HepG2 (cell line): Measurements from ENCODE around the gene CUL5. TPM values are rescaled to one million over a fixed set of nuclear protein-coding genes. Genes with fewer than 3 reads are reported as not detected.

ENCODE experiments used
- FOXJ3 ChIP-seq: sonication (generic); formaldehyde crosslinking; IDR thresholded peaks from 2 replicates; pipeline ENCODE4 v1.4.0; 2020; ENCODE audit warnings: missing genetic modification reagents, mild to moderate bottlenecking, borderline replicate concordance
- GABPA ChIP-seq, 2 experiments: IDR thresholded peaks; 2 replicates each; pipeline ENCODE4 v1.6.1; 2011 to 2016; ENCODE audit warnings: low read depth in 2 of 2, low read length in 1 of 2, missing biosample characterization in 1 of 2, missing genetic modification characterization in 1 of 2
- KAT2B ChIP-seq: fragments of 150-350 bp; IDR thresholded peaks from 2 replicates; pipeline ENCODE4 v1.6.1; 2014; ENCODE audit warnings: low read depth, low read length, borderline replicate concordance
- TEAD3 ChIP-seq: optimal IDR thresholded peaks from 2 replicates; pipeline ENCODE3; 2016; ENCODE audit warnings: borderline replicate concordance
- YY1 ChIP-seq: IDR thresholded peaks from 2 replicates; pipeline ENCODE4 v1.6.1; 2011; ENCODE audit warnings: low read length, low read depth, moderate library complexity, mild to moderate bottlenecking; ENCODE audit not compliant: insufficient read depth, insufficient replicate concordance
- ZSCAN21 ChIP-seq: sonication (generic); formaldehyde crosslinking; IDR thresholded peaks from 2 replicates; pipeline ENCODE4 v1.8.0; 2022; ENCODE audit warnings: mild to moderate bottlenecking, missing genetic modification reagents, moderate library complexity, borderline replicate concordance
- polyA plus RNA-seq, 8 experiments: library from polyadenylated mRNA; depleted of rRNA in 3 of 8; stranded (reverse) in 7 of 8; unstranded in 1 of 8; fragments of >200 nt; fragmentation: Illumina TruSeq in 4 of 8; extraction: Trizol in 4 of 8; gene quantifications; 2 replicates each; pipeline versions ENCODE4 v1.2.1 to v1.2.3, GENCODE V29; 2011 to 2016; ENCODE audit warnings: low read depth in 4 of 8, missing spikeins in 1 of 8, mixed read lengths in 1 of 8; ENCODE audit not compliant: insufficient read depth in 1 of 8
- total RNA-seq, 5 experiments: library from RNA; depleted of rRNA; stranded (reverse); fragments of >200 nt; fragmentation: Illumina TruSeq; extraction: Trizol; gene quantifications; 2 replicates each; pipeline ENCODE4 v1.2.3, GENCODE V29; 2016; ENCODE audit warnings: low read depth in 1 of 5
- TF ChIP-seq, protein P1 (sequence below), 2 experiments: sonication (generic) in 1 of 2; formaldehyde crosslinking in 1 of 2; IDR thresholded peaks; 2 replicates each; pipeline versions ENCODE4 v1.6.1 to v1.9.0; 2014 to 2022; ENCODE audit warnings: antibody characterized with exemption in 1 of 2, borderline replicate concordance in 1 of 2, inconsistent platforms in 1 of 2, low read depth in 1 of 2, missing genetic modification reagents in 1 of 2
- TF ChIP-seq, protein P2 (sequence below): sonication (generic); formaldehyde crosslinking; IDR thresholded peaks from 2 replicates; pipeline ENCODE4 v1.8.0; 2022; ENCODE audit warnings: low read depth, missing genetic modification reagents
- TF ChIP-seq, protein P3 (sequence below): sonication (generic); formaldehyde crosslinking; conservative IDR thresholded peaks from 2 replicates; pipeline ENCODE4 v1.8.0; 2022; ENCODE audit warnings: missing genetic modification reagents
- TF ChIP-seq, protein P4 (sequence below): sonication (generic); formaldehyde crosslinking; IDR thresholded peaks from 2 replicates; pipeline ENCODE4 v1.5.1; 2020; ENCODE audit warnings: mild to moderate bottlenecking, missing genetic modification reagents, borderline replicate concordance
- TF ChIP-seq, protein P5 (sequence below): sonication (generic); formaldehyde crosslinking; IDR thresholded peaks from 2 replicates; pipeline ENCODE4 v1.4.0; 2020; ENCODE audit warnings: missing genetic modification reagents, mild to moderate bottlenecking, borderline replicate concordance
- TF ChIP-seq, protein P6 (sequence below): sonication (generic); formaldehyde crosslinking; conservative IDR thresholded peaks from 2 replicates; pipeline ENCODE4 v1.4.0; 2020; ENCODE audit warnings: missing genetic modification reagents

CUL5 gene
- total and polyA plus RNA-seq, 2 of the 13 experiments (the other 11 are each of a cell fraction or from before 2014, with no cell fraction given): 7.0 to 24.7 TPM

DNA sequence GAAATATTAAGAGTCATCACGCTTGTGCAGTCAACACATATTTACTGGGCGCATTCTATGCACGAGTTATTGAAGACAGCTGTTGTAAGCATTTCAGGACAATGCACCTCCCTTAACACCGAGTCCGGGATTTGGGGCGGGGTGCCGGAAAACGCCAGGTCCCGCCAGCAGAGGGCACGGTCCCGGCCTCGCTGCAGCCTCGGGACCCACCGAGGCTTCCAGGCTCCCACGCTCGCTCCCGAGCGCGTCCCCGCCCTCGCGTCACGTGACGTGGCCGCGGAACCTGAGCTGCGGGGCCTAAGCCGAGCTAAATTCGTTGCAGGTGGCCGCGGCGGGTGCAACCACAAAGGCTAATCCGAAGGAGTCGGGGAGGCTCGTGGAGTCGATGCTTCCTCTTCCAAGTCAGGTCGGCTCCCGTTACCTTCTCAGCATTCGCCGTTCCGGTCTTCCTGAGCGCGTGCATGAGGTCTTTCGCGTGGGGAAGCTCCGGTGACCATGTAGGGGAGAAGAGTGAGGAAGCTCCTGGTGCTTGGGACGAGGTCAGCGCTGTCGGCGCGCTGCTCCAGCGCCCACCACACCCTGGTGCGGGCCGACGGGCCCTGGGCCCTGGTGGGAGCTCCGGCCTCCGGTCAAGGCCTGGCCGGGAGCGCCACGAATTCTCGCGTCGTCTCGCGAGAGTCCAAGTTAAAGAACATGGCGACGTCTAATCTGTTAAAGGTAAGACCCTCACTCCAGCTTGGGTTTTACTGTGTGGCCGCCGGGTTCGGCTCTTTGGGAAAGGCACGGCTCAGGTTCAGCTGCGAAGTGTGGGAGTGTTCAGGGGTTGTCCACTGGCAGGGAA, at the start of gene CUL5 (continued):
- TF ChIP-seq, protein P1, sequence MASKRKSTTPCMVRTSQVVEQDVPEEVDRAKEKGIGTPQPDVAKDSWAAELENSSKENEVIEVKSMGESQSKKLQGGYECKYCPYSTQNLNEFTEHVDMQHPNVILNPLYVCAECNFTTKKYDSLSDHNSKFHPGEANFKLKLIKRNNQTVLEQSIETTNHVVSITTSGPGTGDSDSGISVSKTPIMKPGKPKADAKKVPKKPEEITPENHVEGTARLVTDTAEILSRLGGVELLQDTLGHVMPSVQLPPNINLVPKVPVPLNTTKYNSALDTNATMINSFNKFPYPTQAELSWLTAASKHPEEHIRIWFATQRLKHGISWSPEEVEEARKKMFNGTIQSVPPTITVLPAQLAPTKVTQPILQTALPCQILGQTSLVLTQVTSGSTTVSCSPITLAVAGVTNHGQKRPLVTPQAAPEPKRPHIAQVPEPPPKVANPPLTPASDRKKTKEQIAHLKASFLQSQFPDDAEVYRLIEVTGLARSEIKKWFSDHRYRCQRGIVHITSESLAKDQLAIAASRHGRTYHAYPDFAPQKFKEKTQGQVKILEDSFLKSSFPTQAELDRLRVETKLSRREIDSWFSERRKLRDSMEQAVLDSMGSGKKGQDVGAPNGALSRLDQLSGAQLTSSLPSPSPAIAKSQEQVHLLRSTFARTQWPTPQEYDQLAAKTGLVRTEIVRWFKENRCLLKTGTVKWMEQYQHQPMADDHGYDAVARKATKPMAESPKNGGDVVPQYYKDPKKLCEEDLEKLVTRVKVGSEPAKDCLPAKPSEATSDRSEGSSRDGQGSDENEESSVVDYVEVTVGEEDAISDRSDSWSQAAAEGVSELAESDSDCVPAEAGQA (IDR thresholded peaks at IDR 0.05; ENCODE audit: low read depth): peak; percentile 39; the same call in 1 of the 2 replicates
- TF ChIP-seq, protein P1 (CRISPR knock-in tag; IDR thresholded peaks at IDR 0.05; ENCODE audit: borderline replicate concordance): peak; percentile 85
- TF ChIP-seq, protein P2, sequence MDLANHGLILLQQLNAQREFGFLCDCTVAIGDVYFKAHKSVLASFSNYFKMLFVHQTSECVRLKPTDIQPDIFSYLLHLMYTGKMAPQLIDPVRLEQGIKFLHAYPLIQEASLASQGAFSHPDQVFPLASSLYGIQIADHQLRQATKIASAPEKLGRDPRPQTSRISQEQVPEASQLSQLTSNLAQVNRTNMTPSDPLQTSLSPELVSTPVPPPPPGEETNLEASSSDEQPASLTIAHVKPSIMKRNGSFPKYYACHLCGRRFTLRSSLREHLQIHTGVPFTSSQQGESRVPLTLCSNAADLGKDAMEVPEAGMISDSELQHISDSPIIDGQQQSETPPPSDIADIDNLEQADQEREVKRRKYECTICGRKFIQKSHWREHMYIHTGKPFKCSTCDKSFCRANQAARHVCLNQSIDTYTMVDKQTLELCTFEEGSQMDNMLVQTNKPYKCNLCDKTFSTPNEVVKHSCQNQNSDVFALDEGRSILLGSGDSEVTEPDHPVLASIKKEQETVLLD: peak; percentile 46; the same call in 1 of the 2 replicates
- TF ChIP-seq YY1 (peak; percentile 90), KAT2B (no peak), TEAD3 (CRISPR knock-in tag) (peak; percentile 51), FOXJ3 (CRISPR knock-in tag) (peak; percentile 19), ZSCAN21 (CRISPR knock-in tag) (peak; percentile 73; the same call in 1 of the 2 replicates), GABPA (IDR thresholded peaks at IDR 0.05; ENCODE audit: low read depth, low read length) (no peak), GABPA (CRISPR knock-in tag; IDR thresholded peaks at IDR 0.05; ENCODE audit: low read depth) (no peak; the same call in none of the 2 replicates)
- TF ChIP-seq, protein P3, sequence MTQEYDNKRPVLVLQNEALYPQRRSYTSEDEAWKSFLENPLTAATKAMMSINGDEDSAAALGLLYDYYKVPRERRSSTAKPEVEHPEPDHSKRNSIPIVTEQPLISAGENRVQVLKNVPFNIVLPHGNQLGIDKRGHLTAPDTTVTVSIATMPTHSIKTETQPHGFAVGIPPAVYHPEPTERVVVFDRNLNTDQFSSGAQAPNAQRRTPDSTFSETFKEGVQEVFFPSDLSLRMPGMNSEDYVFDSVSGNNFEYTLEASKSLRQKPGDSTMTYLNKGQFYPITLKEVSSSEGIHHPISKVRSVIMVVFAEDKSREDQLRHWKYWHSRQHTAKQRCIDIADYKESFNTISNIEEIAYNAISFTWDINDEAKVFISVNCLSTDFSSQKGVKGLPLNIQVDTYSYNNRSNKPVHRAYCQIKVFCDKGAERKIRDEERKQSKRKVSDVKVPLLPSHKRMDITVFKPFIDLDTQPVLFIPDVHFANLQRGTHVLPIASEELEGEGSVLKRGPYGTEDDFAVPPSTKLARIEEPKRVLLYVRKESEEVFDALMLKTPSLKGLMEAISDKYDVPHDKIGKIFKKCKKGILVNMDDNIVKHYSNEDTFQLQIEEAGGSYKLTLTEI (CRISPR knock-in tag): no peak
- TF ChIP-seq, protein P4, sequence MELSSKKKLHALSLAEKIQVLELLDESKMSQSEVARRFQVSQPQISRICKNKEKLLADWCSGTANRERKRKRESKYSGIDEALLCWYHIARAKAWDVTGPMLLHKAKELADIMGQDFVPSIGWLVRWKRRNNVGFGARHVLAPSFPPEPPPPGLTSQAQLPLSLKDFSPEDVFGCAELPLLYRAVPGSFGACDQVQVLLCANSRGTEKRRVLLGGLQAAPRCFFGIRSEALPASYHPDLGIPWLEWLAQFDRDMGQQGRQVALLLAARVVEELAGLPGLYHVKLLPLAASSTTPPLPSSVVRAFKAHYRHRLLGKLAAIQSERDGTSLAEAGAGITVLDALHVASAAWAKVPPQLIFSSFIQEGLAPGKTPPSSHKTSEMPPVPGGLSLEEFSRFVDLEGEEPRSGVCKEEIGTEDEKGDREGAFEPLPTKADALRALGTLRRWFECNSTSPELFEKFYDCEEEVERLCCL (CRISPR knock-in tag): 0 out of 2 replicates have a peak, but pooled peaks have one; percentile 85
- TF ChIP-seq, protein P5, sequence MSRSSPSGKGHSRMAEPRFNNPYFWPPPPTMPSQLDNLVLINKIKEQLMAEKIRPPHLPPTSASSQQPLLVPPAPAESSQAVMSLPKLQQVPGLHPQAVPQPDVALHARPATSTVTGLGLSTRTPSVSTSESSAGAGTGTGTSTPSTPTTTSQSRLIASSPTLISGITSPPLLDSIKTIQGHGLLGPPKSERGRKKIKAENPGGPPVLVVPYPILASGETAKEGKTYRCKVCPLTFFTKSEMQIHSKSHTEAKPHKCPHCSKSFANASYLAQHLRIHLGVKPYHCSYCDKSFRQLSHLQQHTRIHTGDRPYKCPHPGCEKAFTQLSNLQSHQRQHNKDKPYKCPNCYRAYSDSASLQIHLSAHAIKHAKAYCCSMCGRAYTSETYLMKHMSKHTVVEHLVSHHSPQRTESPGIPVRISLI (CRISPR knock-in tag): peak; percentile 28; the same call in 1 of the 2 replicates
- TF ChIP-seq, protein P6, sequence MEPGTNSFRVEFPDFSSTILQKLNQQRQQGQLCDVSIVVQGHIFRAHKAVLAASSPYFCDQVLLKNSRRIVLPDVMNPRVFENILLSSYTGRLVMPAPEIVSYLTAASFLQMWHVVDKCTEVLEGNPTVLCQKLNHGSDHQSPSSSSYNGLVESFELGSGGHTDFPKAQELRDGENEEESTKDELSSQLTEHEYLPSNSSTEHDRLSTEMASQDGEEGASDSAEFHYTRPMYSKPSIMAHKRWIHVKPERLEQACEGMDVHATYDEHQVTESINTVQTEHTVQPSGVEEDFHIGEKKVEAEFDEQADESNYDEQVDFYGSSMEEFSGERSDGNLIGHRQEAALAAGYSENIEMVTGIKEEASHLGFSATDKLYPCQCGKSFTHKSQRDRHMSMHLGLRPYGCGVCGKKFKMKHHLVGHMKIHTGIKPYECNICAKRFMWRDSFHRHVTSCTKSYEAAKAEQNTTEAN (CRISPR knock-in tag): no peak
